DOHH2 (cell line): ENCODE results near the gene SLC4A2.

Source experiments
- H3F3A ChIP-seq: fragments of 200-600 bp; sonication (generic), shearing (Covaris generic); 2 replicates; pipeline ENCODE4 v1.6.0; 2016; ENCODE audit warnings: antibody characterized with exemption, mild to moderate bottlenecking; ENCODE audit not compliant: control insufficient read depth, insufficient read depth
- H3K27ac ChIP-seq: fragments of 200-600 bp; sonication (generic); 2 replicates; pipeline ENCODE4 v1.5.1; 2014; ENCODE audit warnings: low read depth, mild to moderate bottlenecking, low read length, moderate library complexity
- H3K27me3 ChIP-seq: fragments of 200-600 bp; sonication (generic); 2 replicates; pipeline ENCODE4 v1.6.1; 2014; ENCODE audit warnings: mild to moderate bottlenecking, low read length, mixed read lengths; ENCODE audit not compliant: control insufficient read depth
- H3K36me3 ChIP-seq: fragments of 200-600 bp; sonication (generic); 2 replicates; pipeline ENCODE4 v1.6.1; 2014; ENCODE audit warnings: mild to moderate bottlenecking, low read length, moderate library complexity, mixed read lengths; ENCODE audit not compliant: control insufficient read depth
- H3K4me1 ChIP-seq: fragments of 200-600 bp; sonication (generic); 2 replicates; pipeline ENCODE4 v1.6.1; 2014; ENCODE audit warnings: mild to moderate bottlenecking, low read length, mixed read lengths; ENCODE audit not compliant: control insufficient read depth
- H3K4me2 ChIP-seq: fragments of 200-600 bp; sonication (generic); 2 replicates; pipeline ENCODE4 v1.6.0; 2014; ENCODE audit warnings: mild to moderate bottlenecking, low read length, moderate library complexity
- H3K4me3 ChIP-seq: fragments of 200-600 bp; sonication (generic); 2 replicates; pipeline ENCODE4 v1.5.1; 2014; ENCODE audit warnings: mild to moderate bottlenecking, low read length, mixed read lengths
- H3K79me2 ChIP-seq: fragments of 200-600 bp; sonication (generic); 2 replicates; pipeline ENCODE4 v1.6.1; 2014; ENCODE audit warnings: mild to moderate bottlenecking, low read length, mixed read lengths; ENCODE audit not compliant: control insufficient read depth
- H3K9me2 ChIP-seq: fragments of 200-600 bp; sonication (generic); replicated peaks from 2 replicates; pipeline ENCODE4 v1.6.1; 2014; ENCODE audit warnings: mild to moderate bottlenecking, low read length, mixed read lengths; ENCODE audit not compliant: control insufficient read depth
- H3K9me3 ChIP-seq: fragments of 200-600 bp; sonication (generic); 2 replicates; pipeline ENCODE4 v1.6.1; 2014; ENCODE audit warnings: antibody characterized with exemption, low read length, mixed read lengths; ENCODE audit not compliant: control insufficient read depth, insufficient read depth
- H4K20me1 ChIP-seq: fragments of 200-600 bp; sonication (generic); 2 replicates; pipeline ENCODE4 v1.6.0; 2014; ENCODE audit warnings: low read depth, mild to moderate bottlenecking, antibody characterized with exemption, low read length, moderate library complexity; ENCODE audit not compliant: control insufficient read depth, insufficient read depth
- CTCF ChIP-seq: fragments of 200-600 bp; sonication (generic); IDR thresholded peaks from one replicate; pipeline ENCODE4 v1.5.1; 2014; ENCODE audit warnings: antibody characterized with exemption, mild to moderate bottlenecking, low read depth, low read length; ENCODE audit not compliant: poor library complexity, severe bottlenecking
- EZH2phosphoT487 ChIP-seq: fragments of 200-600 bp; sonication (generic); IDR thresholded peaks from 2 replicates; pipeline ENCODE4 v1.6.1; 2017; ENCODE audit warnings: borderline replicate concordance, mild to moderate bottlenecking, antibody characterized with exemption, low read length, moderate library complexity, mixed read lengths

SLC4A2 gene

GRCh38 chr7:151075662-151075971 is 16.2 kb downstream of the SLC4A2 start:
- peaks cover 84% of the 10 kb centered on the region for H3K36me3 ChIP-seq
- no peak for TF ChIP-seq EZH2phosphoT487
- no peak for TF ChIP-seq CTCF
- no peaks in the 10 kb centered on the region for H3K27me3 ChIP-seq
- peaks cover 16% of the 10 kb centered on the region for H3K4me1 ChIP-seq
- no peaks in the 10 kb centered on the region for H3K9me3 ChIP-seq
- no peak overlapping the region for H3K4me2 ChIP-seq
- H3K9me2 ChIP-seq = no peaks in the 10 kb centered on the region
- H3F3A ChIP-seq = peaks cover 6% of the 10 kb centered on the region
- peaks cover 27% of the 10 kb centered on the region for H3K79me2 ChIP-seq
- 0 out of 2 replicates have a peak, but pooled peaks cover 4% of the 10 kb centered on the region for H4K20me1 ChIP-seq
- no peak overlapping the region for H3K27ac ChIP-seq
- H3K4me3 ChIP-seq = no peak overlapping the region

- no peak overlapping the region for H3K27ac ChIP-seq
- H3K9me2 ChIP-seq = no peaks in the 10 kb centered on the region
Observed at GRCh38 chr7:151075978-151076426, 16.6 kb downstream of the SLC4A2 start.

GRCh38 chr7:151076863-151077704 is 17.7 kb downstream of the SLC4A2 start:
- Histone ChIP-seq H3K79me2 (peaks cover 40% of the 10 kb centered on the region), H4K20me1 (0 out of 2 replicates have a peak, but pooled peaks cover 4% of the 10 kb centered on the region), H3K27me3 (no peaks in the 10 kb centered on the region), H3K9me3 (no peaks in the 10 kb centered on the region), H3K36me3 (peaks cover 79% of the 10 kb centered on the region), H3K9me2 (no peaks in the 10 kb centered on the region), H3K4me2 (no peak overlapping the region), H3K4me1 (peaks cover 30% of the 10 kb centered on the region), H3F3A (peaks cover 6% of the 10 kb centered on the region), H3K27ac (no peak overlapping the region), H3K4me3 (no peak overlapping the region)
- no peak for TF ChIP-seq EZH2phosphoT487
- TF ChIP-seq CTCF = no peak

More at GRCh38 chr7:151075978-151076426, 16.6 kb downstream of the SLC4A2 start:
- H3K4me2 ChIP-seq = no peak overlapping the region
- no peak for TF ChIP-seq CTCF
- no peak for TF ChIP-seq EZH2phosphoT487
- H3F3A ChIP-seq = peaks cover 6% of the 10 kb centered on the region
- H3K4me3 ChIP-seq = no peak overlapping the region
- 0 out of 2 replicates have a peak, but pooled peaks cover 4% of the 10 kb centered on the region for H4K20me1 ChIP-seq
- H3K79me2 ChIP-seq = peaks cover 29% of the 10 kb centered on the region
- peaks cover 81% of the 10 kb centered on the region for H3K36me3 ChIP-seq
- H3K27me3 ChIP-seq = no peaks in the 10 kb centered on the region
- peaks cover 19% of the 10 kb centered on the region for H3K4me1 ChIP-seq
- no peaks in the 10 kb centered on the region for H3K9me3 ChIP-seq
